GM18867 (cell line): ENCODE data around the gene PEX1.
A peak's percentile ranks its signal among the peaks of the same experiment; 100 is the strongest.
"Not testable (repeated sequence)": the region's sequence is repeated elsewhere in the genome, so short reads cannot be mapped to it uniquely, and the experiment has no call there.

Experiments used
- ATAC-seq: cut with Tn5 transposase; IDR thresholded peaks from one replicate; pipeline ENCODE4 v1.9.1; 2021; ENCODE audit warnings: mild to moderate bottlenecking, moderate library complexity; ENCODE audit not compliant: unreplicated experiment

PEX1 gene

GRCh38 chr7:92528188-92528957 lies at the start of gene PEX1, which contains the start of gene RBM48:
PEX1 (minus strand) TSS chr7:92528520; CDS start chr7:92528435, 85 bp downstream.
RBM48 (plus strand) TSS chr7:92528795; CDS start chr7:92528814, 19 bp downstream.
- ATAC-seq = peak; percentile 92

- no peak for ATAC-seq
These were observed 48.0 kb upstream of the PEX1 start for GRCh38 chr7:92576296-92576695.

- no peak for ATAC-seq
These were observed 40.8 kb upstream of the PEX1 start for GRCh38 chr7:92569137-92569536.

GRCh38 chr7:92567460-92567859 lies 39.1 kb upstream of the PEX1 start:
- ATAC-seq = no peak

- no peak for ATAC-seq
These were observed 35.0 kb upstream of the PEX1 start for GRCh38 chr7:92563345-92563744.

GRCh38 chr7:92560602-92561001 lies 32.3 kb upstream of the PEX1 start:
- no peak for ATAC-seq

- no peak for ATAC-seq
These were observed 29.6 kb upstream of the PEX1 start for GRCh38 chr7:92557808-92558362.

GRCh38 chr7:92557249-92557648 lies 28.9 kb upstream of the PEX1 start:
- ATAC-seq = no peak

- no peak for ATAC-seq
These were observed 21.9 kb upstream of the PEX1 start for GRCh38 chr7:92550194-92550593.

GRCh38 chr7:92547579-92547978 lies 19.3 kb upstream of the PEX1 start:
- no peak for ATAC-seq

GRCh38 chr7:92546856-92547497 lies 18.7 kb upstream of the PEX1 start:
- no peak for ATAC-seq

GRCh38 chr7:92545116-92545515 lies 16.8 kb upstream of the PEX1 start:
- not testable (repeated sequence) for ATAC-seq

- ATAC-seq = not testable (repeated sequence)
These were observed 15.2 kb upstream of the PEX1 start for GRCh38 chr7:92543542-92543941.

GRCh38 chr7:92534572-92534971 lies 6.3 kb upstream of the PEX1 start:
- ATAC-seq = no peak

GRCh38 chr7:92528958-92529264 lies 591 bp upstream of the PEX1 start:
- no peak for ATAC-seq

GRCh38 chr7:92527300-92528187 lies 776 bp downstream of the PEX1 start:
- peak; percentile 37 for ATAC-seq

- no peak for ATAC-seq
These were observed 5.2 kb downstream of the PEX1 start for GRCh38 chr7:92523110-92523509.

- ATAC-seq = no peak
These were observed 8.3 kb downstream of the PEX1 start for GRCh38 chr7:92520024-92520423.

GRCh38 chr7:92517631-92518030 lies 10.7 kb downstream of the PEX1 start:
- ATAC-seq = no peak

- no peak for ATAC-seq
These were observed 15.0 kb downstream of the PEX1 start for GRCh38 chr7:92513167-92513902.

- no peak for ATAC-seq
These were observed 19.4 kb downstream of the PEX1 start for GRCh38 chr7:92508946-92509345.
